ENCODE measurements around the gene SPTBN1. TPM values are rescaled to one million over a fixed set of nuclear protein-coding genes. Genes with fewer than 3 reads are reported as not detected.

SPTBN1 gene
- total and polyA plus RNA-seq, 2 of the 4 experiments (the other 2 are of a cell fraction): 49.1 to 241 TPM

- 80% methylated on average over 1 of the region's 4 CpGs; no CpG with 5 or more reads in 1 of the 2 experiments for WGBS, 2 experiments (ENCODE audit: extremely low coverage in 2 of 2, insufficient read length in 1 of 2)
- Histone ChIP-seq H3K9me1 (ENCODE audit: insufficient read depth, low read length) (no peaks in the 10 kb centered on the region), H2BK15ac (ENCODE audit: low read depth, low read length) (no peak overlapping the region), H4K8ac (ENCODE audit: low read depth in 2 of 2, low read length in 2 of 2) (no peak overlapping the region), H3K4me1 (ENCODE audit: control insufficient read depth, insufficient read depth, low read length) (no peaks in the 10 kb centered on the region), H4K5ac (ENCODE audit: low read depth, low read length) (no peak overlapping the region), H3K36me3 (ENCODE audit: control insufficient read depth, insufficient read depth, low read length) (no peaks in the 10 kb centered on the region), H2BK120ac (ENCODE audit: low read depth, low read length) (no peak overlapping the region), H3K18ac (ENCODE audit: low read depth, low read length) (no peak overlapping the region), H3K23ac (ENCODE audit: low read depth, low read length) (no peak overlapping the region), H4K91ac (ENCODE audit: insufficient read depth, low read depth, low read length) (no peak overlapping the region), H3K27ac (ENCODE audit: insufficient read depth, low read length) (no peak overlapping the region), H2BK5ac (ENCODE audit: low read depth, low read length, poor library complexity, severe bottlenecking) (no peak overlapping the region), H3K4ac (ENCODE audit: low read depth, low read length) (no peak overlapping the region), H3K4me3 (ENCODE audit: insufficient read depth, low read depth, low read length) (no peak overlapping the region), H3K9me3 (ENCODE audit: control insufficient read depth, insufficient read depth, low read length) (no peaks in the 10 kb centered on the region), H2BK20ac (ENCODE audit: low read depth, low read length) (no peak overlapping the region), H4K20me1 (ENCODE audit: insufficient read depth, low read length) (no peaks in the 10 kb centered on the region), H3K56ac (ENCODE audit: extremely low read depth, insufficient read depth, low read length) (no peak overlapping the region), H2AK5ac (ENCODE audit: low read depth, low read length) (no peak overlapping the region), H3K79me1 (ENCODE audit: low read depth in 1 of 2, low read length in 2 of 2) (no peaks in the 10 kb centered on the region), H2AK9ac (replicated peaks; ENCODE audit: low read depth, low read length, poor library complexity) (no peak overlapping the region), H3K14ac (replicated peaks; ENCODE audit: low read depth, low read length) (no peak overlapping the region), H3K9ac (ENCODE audit: low read depth, low read length) (no peak overlapping the region), H2AFZ (replicated peaks; ENCODE audit: low read length, poor library complexity) (no peak overlapping the region), H3K4me2 (ENCODE audit: low read depth, low read length) (no peak overlapping the region), H3K27me3 (ENCODE audit: control insufficient read depth, insufficient read depth, low read length) (peaks cover 3% of the 10 kb centered on the region; the same call in 1 of the 2 replicates)
- no TSS peak for BruUV-seq (replicated peaks)
- no peak for TF ChIP-seq POLR2A (IDR thresholded peaks at IDR 0.05; ENCODE audit: low read depth, low read length)
- no peak for TF ChIP-seq BHLHE40 (IDR thresholded peaks at IDR 0.05; ENCODE audit: low read depth, low read length)
- no peak for TF ChIP-seq FOS (IDR thresholded peaks at IDR 0.05; ENCODE audit: low read depth, low read length)
- TF ChIP-seq NFE2L2 (IDR thresholded peaks at IDR 0.05; ENCODE audit: low read depth, low read length): no peak
- TF ChIP-seq MAZ (IDR thresholded peaks at IDR 0.05; ENCODE audit: borderline replicate concordance, low read depth, low read length): no peak
- no peak for TF ChIP-seq CTCF (conservative IDR thresholded peaks at IDR 0.05; ENCODE audit: low read depth, low read length)
- TF ChIP-seq CEBPB (IDR thresholded peaks at IDR 0.05; ENCODE audit: low read depth, low read length): no peak
- no peak for TF ChIP-seq MAFK (IDR thresholded peaks at IDR 0.05; ENCODE audit: low read depth, low read length)
- TF ChIP-seq RCOR1 (IDR thresholded peaks at IDR 0.05; ENCODE audit: insufficient replicate concordance, low read length): no peak
- no peak for TF ChIP-seq RAD21 (IDR thresholded peaks at IDR 0.05; ENCODE audit: low read length)
- no peak for TF ChIP-seq ELK1 (IDR thresholded peaks at IDR 0.05; ENCODE audit: borderline replicate concordance, low read depth, low read length)
- no peak for TF ChIP-seq MXI1 (IDR thresholded peaks at IDR 0.05; ENCODE audit: borderline replicate concordance, low read depth, low read length)
- CTCF ChIA-PET: no interaction called here
- dilution Hi-C loops (cut with HindIII; ENCODE audit: low sequenced_read_pairs, unreplicated experiment) (no loop called here), intact Hi-C loops (cut with micrococcal nuclease) (no loop called here), in situ Hi-C loops (cut with MboI; ENCODE audit: low sequenced_read_pairs) (no loop called here)
- ATAC-seq (ENCODE audit: low read depth) (no peak), DNase-seq (no peak)
- POLR2A ChIA-PET (ENCODE audit: unreplicated experiment): no interaction called here
Measured at GRCh38 chr2:54687595-54688152, 231.5 kb downstream of the SPTBN1 start.

Measured in IMR-90 (cell line).